ENCODE measurements around the gene KLF15. TPM values are rescaled to one million over a fixed set of nuclear protein-coding genes. Genes with fewer than 3 reads are reported as not detected.

The KLF15 gene
- total RNA-seq, 2 donors from 2014 or later = 43.4 to 55.1 TPM

- H3K36me3 ChIP-seq = no peaks in the 10 kb centered on the region
- H3K27ac ChIP-seq = no peak overlapping the region
Observed at GRCh38 chr3:126305427-126305826, 51.8 kb downstream of the KLF15 start.

GRCh38 chr3:126304704-126305103 is 52.5 kb downstream of the KLF15 start:
- no peak for TF ChIP-seq CTCF (IDR thresholded peaks at IDR 0.05)
- no peak overlapping the region for H3K27ac ChIP-seq
- peaks cover 0 to 21% of the 10 kb centered on the region in 2 donors for H3K9me3 ChIP-seq
- H3K4me3 ChIP-seq = no peak overlapping the region
- no peak for DNase-seq (ENCODE audit: low spot score)
- no peaks in the 10 kb centered on the region for H3K36me3 ChIP-seq
- peaks cover 0 to 15% of the 10 kb centered on the region in 2 donors for H3K4me1 ChIP-seq
- no peaks in the 10 kb centered on the region for H3K27me3 ChIP-seq

More at GRCh38 chr3:126305427-126305826, 51.8 kb downstream of the KLF15 start:
- no peak for DNase-seq (ENCODE audit: low spot score)
- H3K27me3 ChIP-seq = no peaks in the 10 kb centered on the region
- no peak for TF ChIP-seq CTCF (IDR thresholded peaks at IDR 0.05)
- no peak overlapping the region for H3K4me3 ChIP-seq
- H3K4me1 ChIP-seq = peaks cover 0 to 10% of the 10 kb centered on the region in 2 donors
- peaks cover 0 to 21% of the 10 kb centered on the region in 2 donors for H3K9me3 ChIP-seq

GRCh38 chr3:126304291-126304690 is 52.9 kb downstream of the KLF15 start:
- Histone ChIP-seq H3K9me3 (peaks cover 0 to 21% of the 10 kb centered on the region in 2 donors), H3K27ac (no peak overlapping the region), H3K4me1 (peaks cover 0 to 15% of the 10 kb centered on the region in 2 donors), H3K36me3 (no peaks in the 10 kb centered on the region), H3K27me3 (no peaks in the 10 kb centered on the region), H3K4me3 (no peak overlapping the region)
- TF ChIP-seq CTCF (IDR thresholded peaks at IDR 0.05) = no peak
- DNase-seq (ENCODE audit: low spot score) = no peak

- Histone ChIP-seq H3K9me3 (peaks cover 0 to 21% of the 10 kb centered on the region in 2 donors), H3K27ac (no peak overlapping the region), H3K4me3 (no peak overlapping the region), H3K27me3 (no peaks in the 10 kb centered on the region), H3K36me3 (no peaks in the 10 kb centered on the region), H3K4me1 (peaks cover 0 to 15% of the 10 kb centered on the region in 2 donors)
- no peak for DNase-seq (ENCODE audit: low spot score)
- no peak for TF ChIP-seq CTCF (IDR thresholded peaks at IDR 0.05)
Observed at GRCh38 chr3:126303272-126303671, 53.9 kb downstream of the KLF15 start.

- no peak for TF ChIP-seq CTCF (IDR thresholded peaks at IDR 0.05)
- no peak for DNase-seq (ENCODE audit: low spot score)
- Histone ChIP-seq H3K36me3 (no peaks in the 10 kb centered on the region), H3K9me3 (peaks cover 0 to 21% of the 10 kb centered on the region in 2 donors), H3K27me3 (no peaks in the 10 kb centered on the region), H3K4me1 (peaks cover 0 to 15% of the 10 kb centered on the region in 2 donors), H3K4me3 (no peak overlapping the region), H3K27ac (peak overlapping the region; percentile 70 to 90)
Observed at GRCh38 chr3:126300761-126301481, 56.3 kb downstream of the KLF15 start.

All from right atrium auricular region (tissue), 2 donors.